Gastrocnemius medialis (tissue), 4 donors: Measurements from ENCODE around the gene ZNF638. TPM values are rescaled to one million over a fixed set of nuclear protein-coding genes. Genes with fewer than 3 reads are reported as not detected.

Experiments used
- ATAC-seq, 2 donors: fragments of 150-250 bp; one replicate each; pipeline ENCODE4 v1.9.1; 2016
- DNase-seq, 2 donors: peaks; one replicate each; pipeline ENCODE4 v3.0.0-alpha.2; 2019
- H3K27ac ChIP-seq, 4 donors: fragments of 200-600 bp; sonication (generic); 1 replicate in 1 of 4; 2 replicates in 3 of 4; pipeline ENCODE4 v1.5.1; 2016 to 2018; ENCODE audit warnings: mild to moderate bottlenecking in 2 of 4, moderate library complexity in 1 of 4
- H3K27me3 ChIP-seq, 3 donors: fragments of 200-600 bp; sonication (generic) in 2 of 3; 1 replicate in 1 of 3; 2 replicates in 2 of 3; pipeline versions ENCODE4 v1.5.1 to v1.6.0; 2016 to 2019; ENCODE audit warnings: mild to moderate bottlenecking in 1 of 3, moderate library complexity in 1 of 3
- H3K36me3 ChIP-seq, 2 donors: fragments of 200-600 bp; sonication (generic) in 1 of 2; one replicate each; pipeline ENCODE4 v1.5.1; 2017 to 2018
- H3K4me1 ChIP-seq, 2 donors: fragments of 200-600 bp; sonication (generic) in 1 of 2; one replicate each; pipeline ENCODE4 v1.5.1; 2016 to 2017; ENCODE audit warnings: mild to moderate bottlenecking in 2 of 2
- H3K4me3 ChIP-seq, 4 donors: fragments of 200-600 bp; sonication (generic) in 3 of 4; 1 replicate in 1 of 4; 2 replicates in 3 of 4; pipeline ENCODE4 v1.5.1; 2016 to 2019; ENCODE audit warnings: mild to moderate bottlenecking in 2 of 4
- H3K9me3 ChIP-seq, 3 donors: fragments of 200-600 bp; sonication (generic) in 2 of 3; 1 replicate in 1 of 3; 2 replicates in 2 of 3; pipeline ENCODE4 v1.5.1; 2016 to 2019
- CTCF ChIP-seq, 5 experiments: fragments of 450-650 bp in 3 of 5; fragments of 200-600 bp in 2 of 5; sonication (generic) in 2 of 5; IDR thresholded peaks in 4 of 5; conservative IDR thresholded peaks in 1 of 5; 1 replicate in 4 of 5; 2 replicates in 1 of 5; pipeline ENCODE4 v1.5.1; 2016 to 2019; ENCODE audit warnings: antibody characterized with exemption in 5 of 5, mild to moderate bottlenecking in 3 of 5, moderate library complexity in 3 of 5
- POLR2A ChIP-seq, 2 donors: fragments of 450-650 bp; IDR thresholded peaks; one replicate each; pipeline ENCODE4 v1.6.1; 2017; ENCODE audit warnings: antibody characterized with exemption in 2 of 2, mild to moderate bottlenecking in 2 of 2, moderate library complexity in 2 of 2
- in situ Hi-C, 4 donors: fragments of 200-750 bp; cut with MboI; loops; one replicate each; pipeline versions ENCODE4 v1.15.0 to v1.8.0; 2017; ENCODE audit warnings: low sequenced_read_pairs in 4 of 4
- intact Hi-C: fragments of 100-400 bp; cut with DNase I; formaldehyde crosslinking; loops from one replicate; pipeline ENCODE4 v1.15.1; 2023; ENCODE audit warnings: low total_unique reads
- total RNA-seq, 4 donors: library from RNA; depleted of rRNA; stranded (reverse); fragments of >200 nt; gene quantifications; one replicate each; pipeline versions ENCODE4 v1.1.0 to v1.2.3, GENCODE V29; 2016

The ZNF638 gene
- 100 to 1,000 TPM in 2 of 4 donors, 10 to 100 TPM in 2; 69.7 to 152 (median 95.0) TPM for total RNA-seq

- ATAC-seq (peak; percentile 91 to 94), DNase-seq (peak; percentile 85 to 92)
- no peaks in the 10 kb centered on the region for H3K36me3 ChIP-seq
- no peaks in the 10 kb centered on the region for H3K9me3 ChIP-seq
- intact Hi-C loops = loop anchor here (1.0 to 5.0 kb wide), 4 partner anchors 56 to 200 kb away; partner anchors contain the start of genes DYSF, MCEE and MPHOSPH10
- in situ Hi-C loops = loop anchor here in 1 of 4 donors (25.0 kb wide), 1 partner anchor 120 kb away; no protein-coding TSS in a partner anchor
- H3K4me3 ChIP-seq = peak within 1 kb of the TSS; percentile 81 to 98 (median 85)
- peaks cover 37 to 42% of the 10 kb centered on the region in 2 donors for H3K4me1 ChIP-seq
- H3K27me3 ChIP-seq = no peaks in the 10 kb centered on the region
- peak within 1 kb of the TSS; percentile 94 to 97 (median 95) for H3K27ac ChIP-seq
- TF ChIP-seq POLR2A (IDR thresholded peaks at IDR 0.05) = peak; percentile 87 to 95
- peak; percentile 69 to 87 (median 85) for TF ChIP-seq CTCF (IDR thresholded peaks at IDR 0.05 in 4 of 5, conservative IDR thresholded peaks at IDR 0.05 in 1 of 5)
Measured at GRCh38 chr2:71331581-71332434, at the start of gene ZNF638. Gene ZNF638, plus strand, starts transcription at chr2:71331782. Its CDS starts 17,173 bp downstream, at chr2:71348955.

GRCh38 chr2:71281950-71282349 is 49.6 kb upstream of the ZNF638 start:
- Histone ChIP-seq H3K4me1 (peaks cover 53 to 75% of the 10 kb centered on the region in 2 donors), H3K9me3 (no peaks in the 10 kb centered on the region), H3K36me3 (no peaks in the 10 kb centered on the region), H3K27ac (peak overlapping the region; percentile 90 to 96 (median 94)), H3K27me3 (no peaks in the 10 kb centered on the region), H3K4me3 (no peak overlapping the region)
- peak; percentile 30 to 58 for ATAC-seq
- in situ Hi-C loops (no loop called here), intact Hi-C loops (loop anchor here (1.0 kb wide), 1 partner anchor 59 kb away; no protein-coding TSS in a partner anchor)
- TF ChIP-seq POLR2A (IDR thresholded peaks at IDR 0.05) = no peak
- TF ChIP-seq CTCF (IDR thresholded peaks at IDR 0.05 in 4 of 5, conservative IDR thresholded peaks at IDR 0.05 in 1 of 5) = no peak
- peak in 1 of 2 donors; percentile 28 for DNase-seq

GRCh38 chr2:71282493-71282892 is 49.1 kb upstream of the ZNF638 start:
- Histone ChIP-seq H3K4me1 (peaks cover 53 to 75% of the 10 kb centered on the region in 2 donors), H3K27me3 (no peaks in the 10 kb centered on the region), H3K36me3 (no peaks in the 10 kb centered on the region), H3K4me3 (no peak overlapping the region), H3K27ac (peak overlapping the region; percentile 90 to 96 (median 94)), H3K9me3 (no peaks in the 10 kb centered on the region)
- peak; percentile 31 to 48 for ATAC-seq
- no peak for DNase-seq
- in situ Hi-C loops = no loop called here
- TF ChIP-seq CTCF (IDR thresholded peaks at IDR 0.05 in 4 of 5, conservative IDR thresholded peaks at IDR 0.05 in 1 of 5) (peak in 1 of 5 experiments; percentile 23), POLR2A (IDR thresholded peaks at IDR 0.05) (no peak)
- intact Hi-C loops = loop anchor here (1.0 kb wide), 1 partner anchor 59 kb away; no protein-coding TSS in a partner anchor

- Histone ChIP-seq H3K27me3 (no peaks in the 10 kb centered on the region), H3K27ac (peak overlapping the region; percentile 4 to 96 (median 94)), H3K4me1 (peaks cover 50 to 76% of the 10 kb centered on the region in 2 donors), H3K9me3 (no peaks in the 10 kb centered on the region), H3K36me3 (no peaks in the 10 kb centered on the region), H3K4me3 (no peak overlapping the region)
- TF ChIP-seq POLR2A (IDR thresholded peaks at IDR 0.05) = no peak
- TF ChIP-seq CTCF (IDR thresholded peaks at IDR 0.05 in 4 of 5, conservative IDR thresholded peaks at IDR 0.05 in 1 of 5) = no peak
- no peak for DNase-seq
- in situ Hi-C loops = no loop called here
- intact Hi-C loops = no loop called here
- ATAC-seq = no peak
Measured at GRCh38 chr2:71283131-71283530, 48.5 kb upstream of the ZNF638 start.
